Erythroblast (primary cell): ENCODE data around the gene ACMSD.

Experiments used
- GATA1 ChIP-seq: IDR thresholded peaks from 2 replicates; pipeline ENCODE4 v1.6.1; 2011; ENCODE audit warnings: low read depth, mild to moderate bottlenecking, control low read depth, low read length, moderate library complexity
- POLR2A ChIP-seq: IDR thresholded peaks from 2 replicates; pipeline ENCODE4 v1.6.1; 2011; ENCODE audit warnings: mild to moderate bottlenecking, low read length

- no peak for TF ChIP-seq POLR2A
- TF ChIP-seq GATA1, result no peak
Observed at GRCh38 chr2:134796373-134796772, 42.0 kb upstream of the ACMSD start.
